PC-9 (cell line): ENCODE results near the gene THSD7B. TPM values are rescaled to one million over a fixed set of nuclear protein-coding genes. Genes with fewer than 3 reads are reported as not detected.

Source experiments
- BruUV-seq: library from RNA; stranded (reverse); fragments of 400-500 nt; replicated peaks from 2 replicates; lab custom pipeline; 2021; lab: Mats Ljungman, UMichigan
- CTCF ChIA-PET: fragments of 300-600 bp; sonication (Branson Sonifier 250); formaldehyde crosslinking; loops from one replicate; lab custom pipeline; 2022; ENCODE audit warnings: antibody characterized with exemption; lab: Charles Lee
- POLR2A ChIA-PET: fragments of 300-600 bp; sonication (Branson Sonifier 250); formaldehyde crosslinking; loops from one replicate; lab custom pipeline; 2022; ENCODE audit warnings: antibody characterized with exemption; ENCODE audit not compliant: unreplicated experiment; lab: Charles Lee
- DNase-seq, 2 experiments: peaks; one replicate each; pipeline versions ENCODE4 v3.0.0 to v3.0.0-alpha.2; 2015 to 2022; ENCODE audit warnings: mixed read lengths in 1 of 2
- H2AFZ ChIP-seq: fragments of 200-600 bp; sonication (generic); 2 replicates; pipeline ENCODE4 v1.8.1; 2017; ENCODE audit warnings: antibody characterized with exemption
- H3F3A ChIP-seq: fragments of 200-600 bp; sonication (generic); 2 replicates; pipeline ENCODE4 v1.8.1; 2017; ENCODE audit warnings: antibody characterized with exemption, mild to moderate bottlenecking, low read depth; ENCODE audit not compliant: insufficient read depth
- H3K27ac ChIP-seq: fragments of 200-600 bp; sonication (generic); 2 replicates; pipeline ENCODE4 v1.6.1; 2016; ENCODE audit warnings: mixed run types
- H3K27me3 ChIP-seq: fragments of 200-600 bp; sonication (generic); 2 replicates; pipeline ENCODE4 v1.6.1; 2016; ENCODE audit warnings: low read depth, mixed run types; ENCODE audit not compliant: insufficient read depth
- H3K36me3 ChIP-seq: fragments of 200-600 bp; sonication (generic); 2 replicates; pipeline ENCODE4 v1.6.1; 2016; ENCODE audit warnings: low read depth, mixed run types
- H3K4me1 ChIP-seq: fragments of 200-600 bp; sonication (generic); replicated peaks from 2 replicates; pipeline ENCODE4 v1.6.1; 2016; ENCODE audit warnings: mixed run types; ENCODE audit not compliant: insufficient read depth
- H3K4me2 ChIP-seq: fragments of 200-600 bp; sonication (generic); 2 replicates; pipeline ENCODE4 v1.6.1; 2017; ENCODE audit warnings: mixed run types
- H3K4me3 ChIP-seq: fragments of 200-600 bp; sonication (generic); 2 replicates; pipeline ENCODE4 v1.6.1; 2016; ENCODE audit warnings: mixed run types
- H3K79me2 ChIP-seq: fragments of 200-600 bp; sonication (generic); 2 replicates; pipeline ENCODE4 v1.6.1; 2017; ENCODE audit warnings: low read depth, mixed run types
- H3K9me2 ChIP-seq: fragments of 200-600 bp; sonication (generic); 2 replicates; pipeline ENCODE4 v1.8.1; 2017; ENCODE audit warnings: mild to moderate bottlenecking; ENCODE audit not compliant: insufficient read depth
- H3K9me3 ChIP-seq: fragments of 200-600 bp; sonication (generic); 2 replicates; pipeline ENCODE4 v1.8.1; 2016; ENCODE audit warnings: low read depth; ENCODE audit not compliant: insufficient read depth
- H4K20me1 ChIP-seq: fragments of 200-600 bp; sonication (generic); 2 replicates; pipeline ENCODE4 v1.8.1; 2017; ENCODE audit not compliant: insufficient read depth
- EZH2 ChIP-seq: fragments of 200-600 bp; sonication (generic); IDR thresholded peaks from 2 replicates; pipeline ENCODE4 v1.8.0; 2017; ENCODE audit warnings: antibody characterized with exemption, low read depth
- intact Hi-C: fragments of 100-400 bp; cut with micrococcal nuclease; formaldehyde crosslinking; loops from one replicate; pipeline ENCODE4 v1.10.0; 2022; ENCODE audit not compliant: unreplicated experiment
- total RNA-seq: library from RNA; stranded (reverse); gene quantifications from 2 replicates; pipeline ENCODE4 v1.2.3, GENCODE V29; 2021
- TF ChIP-seq, protein P1 (sequence below): fragments of 200-600 bp; sonication (generic); conservative IDR thresholded peaks from 2 replicates; pipeline ENCODE4 v1.6.1; 2017; ENCODE audit warnings: mixed run types, antibody characterized with exemption, mild to moderate bottlenecking, moderate library complexity

THSD7B gene
- total RNA-seq, 1 experiment from 2014 or later: not detected

DNA sequence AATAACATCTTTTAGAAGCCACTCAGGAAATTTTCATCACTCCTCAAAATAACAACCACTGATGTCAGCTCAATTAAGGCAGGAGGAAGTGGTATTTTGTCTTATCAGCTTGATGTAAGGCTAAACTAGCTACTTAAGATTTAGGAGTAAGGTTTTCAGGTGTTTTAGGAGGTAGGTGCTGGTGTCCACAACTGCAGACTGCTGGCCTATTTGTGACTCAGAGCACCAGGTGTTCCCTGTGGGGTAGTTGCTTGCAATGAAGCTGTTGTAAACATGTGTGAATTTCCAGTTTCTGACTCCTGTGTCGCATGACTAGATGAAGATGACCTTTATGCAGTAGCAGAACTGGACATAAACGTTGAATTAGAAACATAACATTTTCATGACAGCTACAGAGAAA lies 164.2 kb downstream of the THSD7B start:
- no peaks in the 10 kb centered on the region for H3K27me3 ChIP-seq
- H3K36me3 ChIP-seq: no peaks in the 10 kb centered on the region
- no peak overlapping the region for H3K4me2 ChIP-seq
- BruUV-seq: no TSS peak
- no peaks in the 10 kb centered on the region for H3K9me3 ChIP-seq
- no peak overlapping the region for H3K27ac ChIP-seq
- H3K9me2 ChIP-seq: no peaks in the 10 kb centered on the region
- no peaks in the 10 kb centered on the region for H3K4me1 ChIP-seq
- TF ChIP-seq, protein P1, sequence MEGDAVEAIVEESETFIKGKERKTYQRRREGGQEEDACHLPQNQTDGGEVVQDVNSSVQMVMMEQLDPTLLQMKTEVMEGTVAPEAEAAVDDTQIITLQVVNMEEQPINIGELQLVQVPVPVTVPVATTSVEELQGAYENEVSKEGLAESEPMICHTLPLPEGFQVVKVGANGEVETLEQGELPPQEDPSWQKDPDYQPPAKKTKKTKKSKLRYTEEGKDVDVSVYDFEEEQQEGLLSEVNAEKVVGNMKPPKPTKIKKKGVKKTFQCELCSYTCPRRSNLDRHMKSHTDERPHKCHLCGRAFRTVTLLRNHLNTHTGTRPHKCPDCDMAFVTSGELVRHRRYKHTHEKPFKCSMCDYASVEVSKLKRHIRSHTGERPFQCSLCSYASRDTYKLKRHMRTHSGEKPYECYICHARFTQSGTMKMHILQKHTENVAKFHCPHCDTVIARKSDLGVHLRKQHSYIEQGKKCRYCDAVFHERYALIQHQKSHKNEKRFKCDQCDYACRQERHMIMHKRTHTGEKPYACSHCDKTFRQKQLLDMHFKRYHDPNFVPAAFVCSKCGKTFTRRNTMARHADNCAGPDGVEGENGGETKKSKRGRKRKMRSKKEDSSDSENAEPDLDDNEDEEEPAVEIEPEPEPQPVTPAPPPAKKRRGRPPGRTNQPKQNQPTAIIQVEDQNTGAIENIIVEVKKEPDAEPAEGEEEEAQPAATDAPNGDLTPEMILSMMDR: no peak
- TF ChIP-seq EZH2: no peak
- H3K79me2 ChIP-seq: no peaks in the 10 kb centered on the region
- H3F3A ChIP-seq: no peaks in the 10 kb centered on the region
- no peak overlapping the region for H2AFZ ChIP-seq
- H3K4me3 ChIP-seq: no peak overlapping the region
- H4K20me1 ChIP-seq: no peaks in the 10 kb centered on the region
- CTCF ChIA-PET: no interaction called here
- intact Hi-C loops: no loop called here
- POLR2A ChIA-PET: no interaction called here
- no peak for DNase-seq

DNA sequence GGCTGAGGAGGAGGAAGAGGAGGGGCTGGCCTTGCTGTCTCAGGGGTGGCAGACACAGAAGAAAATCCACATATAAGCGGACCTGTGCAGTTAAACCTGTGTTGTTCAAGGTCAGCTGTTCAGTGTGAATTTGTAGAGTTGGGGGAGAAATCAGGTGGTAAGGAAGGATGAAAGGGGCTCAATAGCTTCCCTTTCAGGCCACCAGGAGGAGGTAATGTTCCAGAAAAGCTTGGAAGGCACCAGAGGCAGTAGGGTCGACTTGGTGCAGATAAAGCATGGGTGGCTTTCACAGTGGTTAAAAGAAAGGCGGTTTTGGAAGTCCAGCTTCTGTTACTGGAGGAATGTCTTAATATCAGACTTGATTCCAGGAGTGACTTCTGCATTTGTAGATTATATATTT lies 167.4 kb downstream of the THSD7B start:
- H3K36me3 ChIP-seq: no peaks in the 10 kb centered on the region
- no peaks in the 10 kb centered on the region for H4K20me1 ChIP-seq
- ChIA-PET CTCF (no interaction called here), POLR2A (no interaction called here)
- no peak overlapping the region for H3K4me3 ChIP-seq
- no peaks in the 10 kb centered on the region for H3K9me3 ChIP-seq
- BruUV-seq: no TSS peak
- no peaks in the 10 kb centered on the region for H3F3A ChIP-seq
- H3K27me3 ChIP-seq: no peaks in the 10 kb centered on the region
- no peaks in the 10 kb centered on the region for H3K9me2 ChIP-seq
- no peak overlapping the region for H3K4me2 ChIP-seq
- H3K4me1 ChIP-seq: no peaks in the 10 kb centered on the region
- H2AFZ ChIP-seq: no peak overlapping the region
- intact Hi-C loops: no loop called here
- no peak overlapping the region for H3K27ac ChIP-seq
- no peaks in the 10 kb centered on the region for H3K79me2 ChIP-seq
- TF ChIP-seq EZH2: no peak
- TF ChIP-seq, protein P1: peak; percentile 40
- DNase-seq: no peak

DNA sequence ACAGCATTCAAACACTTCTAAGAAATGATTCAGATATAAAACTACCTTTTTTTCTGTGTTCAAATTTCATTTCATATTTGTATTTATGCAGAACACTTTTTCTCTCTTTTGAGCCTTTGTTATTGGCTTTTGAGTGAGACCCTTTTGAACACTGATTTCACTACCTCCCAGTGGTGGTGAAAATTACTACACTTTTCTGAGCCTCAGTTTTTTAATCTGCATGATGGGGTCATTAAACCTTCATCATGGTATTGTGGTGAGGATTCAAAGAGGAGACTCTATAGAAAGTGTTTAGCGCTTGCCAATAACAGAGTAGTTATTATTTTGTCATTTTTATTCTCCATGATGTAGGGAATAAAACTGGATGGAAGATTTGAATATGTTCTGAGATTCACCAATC lies 169.8 kb downstream of the THSD7B start:
- Histone ChIP-seq H3K36me3 (no peaks in the 10 kb centered on the region), H3K27me3 (no peaks in the 10 kb centered on the region), H3K4me2 (no peak overlapping the region)

More for the DNA sequence above, 169.8 kb downstream of the THSD7B start:
- CTCF ChIA-PET: no interaction called here
- Histone ChIP-seq H3K79me2 (no peaks in the 10 kb centered on the region), H2AFZ (no peak overlapping the region), H3K4me3 (no peak overlapping the region), H3K9me3 (no peaks in the 10 kb centered on the region), H3K4me1 (no peaks in the 10 kb centered on the region), H3K27ac (no peak overlapping the region), H3F3A (no peaks in the 10 kb centered on the region), H3K9me2 (no peaks in the 10 kb centered on the region), H4K20me1 (no peaks in the 10 kb centered on the region)
- BruUV-seq: no TSS peak
- TF ChIP-seq EZH2: no peak
- TF ChIP-seq, protein P1: no peak
- POLR2A ChIA-PET: no interaction called here
- no peak for DNase-seq
- intact Hi-C loops: no loop called here
